T-cell (primary cell): Measurements from ENCODE around the gene CLK2. TPM values are rescaled to one million over a fixed set of nuclear protein-coding genes. Genes with fewer than 3 reads are reported as not detected.
"Not testable (repeated sequence)": the region's sequence is repeated elsewhere in the genome, so short reads cannot be mapped to it uniquely, and the experiment has no call there.

ENCODE experiments used
- ATAC-seq, 4 experiments: fragments of 200-7000 bp in 3 of 4; fragments of 150-1000 bp in 1 of 4; cut with Tn5 transposase; replicated peaks in 1 of 4; 1 replicate in 3 of 4; 2 replicates in 1 of 4; pipeline ENCODE4 v1.10.0; 2021; ENCODE audit warnings: moderate library complexity in 3 of 4, mild to moderate bottlenecking in 2 of 4, moderate number of reproducible peaks in 1 of 4
- CTCF ChIA-PET, 2 donors: fragments of 300-600 bp; sonication (Branson Sonifier 250); formaldehyde crosslinking; loops; one replicate each; lab custom pipeline; 2022; ENCODE audit warnings: antibody characterized with exemption in 2 of 2; lab: Charles Lee
- POLR2A ChIA-PET, 2 donors: fragments of 300-600 bp; sonication (Branson Sonifier 250); formaldehyde crosslinking; loops; one replicate each; lab custom pipeline; 2022; ENCODE audit warnings: antibody characterized with exemption in 2 of 2; lab: Charles Lee
- DNase-seq, 35 experiments: peaks; one replicate each; pipeline versions ENCODE4 v3.0.0 to v3.0.0-alpha.2; 2013 to 2023
- H3K27ac ChIP-seq: one replicate; pipeline ENCODE4 v1.5.1; 2013; ENCODE audit warnings: low read length
- H3K27me3 ChIP-seq, 2 experiments: replicated peaks in 1 of 2; 1 replicate in 1 of 2; 2 replicates in 1 of 2; pipeline versions ENCODE4 v1.6.1 to v1.7.0; 2013; ENCODE audit warnings: low read length in 1 of 2, mixed read lengths in 1 of 2; ENCODE audit not compliant: control insufficient read depth in 2 of 2, insufficient read depth in 2 of 2; ENCODE audit errors: extremely low read depth in 1 of 2
- H3K36me3 ChIP-seq, 2 donors: 1 replicate in 1 of 2; 2 replicates in 1 of 2; pipeline versions ENCODE4 v1.6.1 to v1.7.0; 2013; ENCODE audit warnings: low read length in 1 of 2; ENCODE audit not compliant: control insufficient read depth in 2 of 2, insufficient read depth in 1 of 2; ENCODE audit errors: extremely low read depth in 1 of 2
- H3K4me1 ChIP-seq, 2 experiments: 1 replicate in 1 of 2; 2 replicates in 1 of 2; pipeline versions ENCODE4 v1.6.1 to v1.7.0; 2013; ENCODE audit warnings: low read length in 2 of 2, mixed read lengths in 1 of 2; ENCODE audit not compliant: insufficient read depth in 2 of 2, control insufficient read depth in 1 of 2; ENCODE audit errors: extremely low read depth in 1 of 2
- H3K4me3 ChIP-seq, 2 donors: 1 replicate in 1 of 2; 2 replicates in 1 of 2; pipeline versions ENCODE4 v1.5.1 to v1.7.0; 2013; ENCODE audit warnings: mild to moderate bottlenecking in 2 of 2, low read length in 1 of 2, moderate library complexity in 1 of 2; ENCODE audit not compliant: control insufficient read depth in 1 of 2; ENCODE audit errors: extremely low read depth in 1 of 2
- H3K9me3 ChIP-seq: 2 replicates; pipeline ENCODE4 v1.7.0; 2013
- H3K27ac Mint-ChIP-seq, 2 donors: one replicate each; pipeline ENCODE4 v1.8.0; 2020 to 2021; ENCODE audit warnings: mild to moderate bottlenecking in 2 of 2, mixed read lengths in 2 of 2
- H3K27me3 Mint-ChIP-seq, 2 donors: one replicate each; pipeline ENCODE4 v1.8.0; 2021 to 2022; ENCODE audit warnings: mixed read lengths in 2 of 2
- H3K36me3 Mint-ChIP-seq: one replicate; pipeline ENCODE4 v1.8.0; 2021; ENCODE audit warnings: mixed read lengths
- H3K4me1 Mint-ChIP-seq, 3 donors: one replicate each; pipeline ENCODE4 v1.8.0; 2020 to 2022; ENCODE audit warnings: mixed read lengths in 3 of 3, mild to moderate bottlenecking in 1 of 3
- H3K4me3 Mint-ChIP-seq, 3 donors: one replicate each; pipeline ENCODE4 v1.8.0; 2020 to 2022; ENCODE audit warnings: mild to moderate bottlenecking in 3 of 3, mixed read lengths in 3 of 3, moderate library complexity in 3 of 3
- H3K9me3 Mint-ChIP-seq, 3 donors: one replicate each; pipeline ENCODE4 v1.8.0; 2020 to 2022; ENCODE audit warnings: mixed read lengths in 3 of 3
- WGBS: methylation state at CpG from one replicate; pipeline ENCODE4 v1.1.5; 2013; ENCODE audit warnings: missing lambda C conversion rate; ENCODE audit not compliant: insufficient coverage; 5-methylcytosine and 5-hydroxymethylcytosine counted together
- total RNA-seq, 35 experiments: library from RNA in 6 of 35; stranded (reverse) in 6 of 35; fragments of 120-200 nt in 1 of 35; gene quantifications; one replicate each; pipeline versions ENCODE4 v1.2.1 to v1.2.4 and lab custom pipeline; 2013 to 2026

Gene CLK2
- total RNA-seq, 5 donors from 2014 or later (not counting 1 experiment from before 2014, with no cell fraction given) = 76.4 to 123 (median 110) TPM

DNA sequence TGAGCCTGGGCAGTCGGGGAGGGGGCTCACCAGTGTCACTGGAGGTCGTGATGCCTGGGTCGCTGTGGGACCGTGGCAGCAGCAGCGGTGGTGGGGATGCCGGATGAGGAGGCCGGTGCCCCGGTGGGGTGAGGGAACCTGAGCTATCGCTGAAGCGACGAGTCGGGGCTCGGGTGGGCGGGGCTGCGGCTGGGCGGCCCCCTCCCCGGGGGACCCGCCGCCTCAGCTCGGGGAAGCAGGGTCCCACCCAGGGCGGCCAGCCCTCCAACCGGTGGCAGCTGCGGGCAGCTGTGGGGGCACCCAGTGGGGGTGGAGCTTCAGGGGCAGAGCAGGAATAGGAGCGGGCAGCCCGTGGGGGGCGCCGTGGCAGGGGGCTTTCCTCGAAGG, 23.1 kb downstream of the CLK2 start:
- H3K27me3 ChIP-seq = no peaks in the 10 kb centered on the region
- peak in 3 of 4 experiments; percentile 6 to 40 (median 13) for ATAC-seq
- POLR2A ChIA-PET = interaction anchor here in 1 of 2 donors (0.7 kb wide), 1 partner anchor 54 kb away, joined by 3 read pairs; no protein-coding TSS in a partner anchor
- CTCF ChIA-PET = interaction anchor here (0.6 to 6.5 kb wide), 22 partner anchors 11 to 342 kb away, joined by 3 to 62 read pairs (median 4); partner anchors contain the start of genes CLK2 (in 1 of the 2), FDPS (in 1 of the 2), RUSC1 (in 1 of the 2) and SCAMP3 (in 1 of the 2)
- H3K4me3 ChIP-seq = peak overlapping the region; percentile 57 to 63
- H3K36me3 ChIP-seq = no peaks in the 10 kb centered on the region
- Mint-ChIP-seq H3K9me3 (no peaks in the 10 kb centered on the region), H3K27ac (no peak overlapping the region), H3K4me3 (peak overlapping the region; percentile 57 to 63 (median 59)), H3K36me3 (no peaks in the 10 kb centered on the region), H3K4me1 (peaks cover 25 to 29% (median 26%) of the 10 kb centered on the region in 3 donors), H3K27me3 (no peaks in the 10 kb centered on the region)
- WGBS = 2% methylated on average over 14 of the region's 28 CpGs
- DNase-seq = peak in 2 of 35 experiments; percentile 8 to 19
- no peak overlapping the region for H3K27ac ChIP-seq
- H3K9me3 ChIP-seq = no peaks in the 10 kb centered on the region
- H3K4me1 ChIP-seq = peaks cover 9 to 31% of the 10 kb centered on the region in 2 experiments

DNA sequence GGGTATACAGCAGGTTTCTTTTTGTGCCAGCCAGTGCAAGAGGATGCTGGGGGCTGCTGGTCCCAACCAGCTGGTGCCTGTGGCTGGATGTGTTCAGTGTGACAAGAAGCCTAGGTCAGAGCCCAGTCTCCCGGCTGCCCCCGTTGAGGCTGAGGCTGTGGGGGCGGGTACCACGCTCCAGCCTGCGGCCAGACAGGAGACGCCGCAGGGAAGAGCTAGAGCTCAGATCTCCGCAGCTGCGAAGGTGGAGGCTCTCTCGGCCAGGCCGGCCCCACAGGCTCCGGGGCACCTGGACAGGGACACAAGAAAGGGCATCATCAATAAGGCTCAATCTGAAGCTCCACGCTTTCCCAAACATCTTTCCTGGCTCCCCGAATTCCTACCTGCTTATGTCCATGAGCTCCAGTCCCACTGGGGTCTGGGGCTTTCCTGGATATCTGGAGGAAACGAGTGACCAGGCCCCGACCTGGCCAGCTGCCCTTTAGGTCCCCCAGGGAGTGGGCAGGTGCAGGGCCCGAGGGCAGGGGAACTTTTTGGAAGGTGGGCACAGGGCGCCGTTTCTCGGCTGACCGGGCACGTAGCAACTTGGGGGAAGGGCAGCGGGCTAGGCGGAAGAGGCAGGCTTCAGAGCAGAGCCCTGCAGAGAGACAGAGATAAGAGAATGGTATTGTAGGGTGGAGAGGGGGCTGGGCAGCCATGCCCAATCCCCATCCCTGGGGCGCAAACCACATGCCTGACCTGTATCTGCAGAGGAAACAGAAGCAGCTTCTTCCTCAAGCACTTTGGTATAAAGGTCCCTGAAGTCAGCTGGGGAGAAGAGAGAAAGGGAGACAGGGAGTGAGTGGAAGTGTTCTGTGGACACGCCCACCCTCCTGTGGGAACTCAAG, 25.4 kb downstream of the CLK2 start:
- ChIA-PET CTCF (interaction anchor here (0.6 to 6.5 kb wide), 4 partner anchors 14 to 105 kb away, joined by 3 to 62 read pairs (median 4); partner anchors contain the start of genes RUSC1 (in 1 of the 2) and SCAMP3 (in 1 of the 2)), POLR2A (interaction anchor here (0.6 kb wide), 2 partner anchors 178 to 1039 kb away, joined by 3 to 4 read pairs; no protein-coding TSS in a partner anchor)
- no peak for ATAC-seq
- Mint-ChIP-seq H3K9me3 (peaks cover 0 to 4% (median 0%) of the 10 kb centered on the region in 3 donors), H3K4me1 (peaks cover 28 to 31% (median 29%) of the 10 kb centered on the region in 3 donors), H3K4me3 (no peak overlapping the region), H3K27ac (no peak overlapping the region), H3K27me3 (peaks cover 3 to 4% of the 10 kb centered on the region in 2 donors), H3K36me3 (peaks cover 4% of the 10 kb centered on the region)
- no peaks in the 10 kb centered on the region for H3K9me3 ChIP-seq
- H3K27me3 ChIP-seq = no peaks in the 10 kb centered on the region
- H3K4me1 ChIP-seq = peaks cover 13 to 33% of the 10 kb centered on the region in 2 experiments
- WGBS = 95% methylated on average over 23 of the region's 26 CpGs
- no peaks in the 10 kb centered on the region for H3K36me3 ChIP-seq
- H3K27ac ChIP-seq = no peak overlapping the region
- no peak for DNase-seq
- H3K4me3 ChIP-seq = no peak overlapping the region

- H3K4me1 ChIP-seq = peaks cover 15 to 36% of the 10 kb centered on the region in 2 experiments
- DNase-seq, H3K27me3 Mint-ChIP-seq, H3K9me3 Mint-ChIP-seq, H3K4me3 ChIP-seq, ATAC-seq, H3K27me3 ChIP-seq, H3K9me3 ChIP-seq, H3K4me3 Mint-ChIP-seq, H3K27ac ChIP-seq, H3K36me3 Mint-ChIP-seq, H3K36me3 ChIP-seq, POLR2A ChIA-PET: not testable (repeated sequence)
- Mint-ChIP-seq H3K27ac (peak overlapping the region in 1 of 2 donors; percentile 68), H3K4me1 (peaks cover 36 to 41% (median 37%) of the 10 kb centered on the region in 3 donors)
- CTCF ChIA-PET = interaction anchor here (0.6 to 6.5 kb wide), 2 partner anchors 76 to 105 kb away, joined by 3 to 62 read pairs; partner anchors contain the start of gene RUSC1 (in 1 of the 2)
- WGBS = no CpG with 5 or more reads among the region's 3 CpGs
Observed at GRCh38 chr1:155246796-155247195, 26.5 kb downstream of the CLK2 start.

DNA sequence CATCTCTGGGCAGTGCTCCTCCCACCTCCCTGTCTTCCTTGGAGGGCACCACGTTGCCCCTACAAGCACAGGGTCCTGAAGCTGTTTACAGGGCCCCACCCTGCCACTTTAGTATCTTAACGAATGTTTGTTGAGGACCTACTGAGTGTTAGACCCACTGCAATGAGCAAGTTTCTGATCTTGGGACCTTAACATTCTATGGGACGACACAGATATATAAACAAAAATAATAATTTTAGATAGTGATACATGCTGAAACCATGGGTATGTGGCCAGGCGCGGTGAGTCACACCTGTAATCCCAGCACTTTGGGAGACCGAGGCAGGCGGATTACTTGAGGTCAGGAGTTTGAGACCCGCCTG, 28.2 kb downstream of the CLK2 start:
- no peaks in the 10 kb centered on the region for H3K27me3 ChIP-seq
- no peak for ATAC-seq
- ChIA-PET CTCF (interaction anchor here in 1 of 2 donors (0.6 to 1.5 kb wide), 3 partner anchors 29 to 79 kb away, joined by 3 to 6 read pairs (median 3); no protein-coding TSS in a partner anchor), POLR2A (no interaction called here)
- peak overlapping the region; percentile 58 to 59 for H3K4me3 ChIP-seq
- peak overlapping the region; percentile 94 to 98 for H3K27ac Mint-ChIP-seq
- peak overlapping the region; percentile 76 for H3K27ac ChIP-seq
- peaks cover 0 to 4% (median 0%) of the 10 kb centered on the region in 3 donors for H3K9me3 Mint-ChIP-seq
- DNase-seq = peak in 1 of 35 experiments; percentile 12
- WGBS = no CpG with 5 or more reads among the region's 8 CpGs
- peaks cover 45 to 50% (median 45%) of the 10 kb centered on the region in 3 donors for H3K4me1 Mint-ChIP-seq
- H3K4me3 Mint-ChIP-seq = peak overlapping the region; percentile 77 to 86 (median 84)
- H3K36me3 ChIP-seq = no peaks in the 10 kb centered on the region
- H3K4me1 ChIP-seq = peaks cover 21 to 42% of the 10 kb centered on the region in 2 experiments
- H3K9me3 ChIP-seq = no peaks in the 10 kb centered on the region
- peaks cover 4% of the 10 kb centered on the region for H3K36me3 Mint-ChIP-seq
- H3K27me3 Mint-ChIP-seq = peaks cover 3 to 4% of the 10 kb centered on the region in 2 donors

GRCh38 chr1:155244368-155245162, 28.7 kb downstream of the CLK2 start:
- H3K4me1 Mint-ChIP-seq = peaks cover 45 to 52% (median 47%) of the 10 kb centered on the region in 3 donors
- peak; percentile 94 to 96 (median 96) for ATAC-seq

More at GRCh38 chr1:155244368-155245162, 28.7 kb downstream of the CLK2 start:
- Histone ChIP-seq H3K4me3 (peak overlapping the region; percentile 59 to 64), H3K27ac (peak overlapping the region; percentile 76), H3K4me1 (peaks cover 19 to 45% of the 10 kb centered on the region in 2 experiments), H3K27me3 (no peaks in the 10 kb centered on the region), H3K36me3 (peaks cover 0 to 3% of the 10 kb centered on the region in 2 donors), H3K9me3 (no peaks in the 10 kb centered on the region)
- H3K36me3 Mint-ChIP-seq = peaks cover 4% of the 10 kb centered on the region
- H3K4me3 Mint-ChIP-seq = peak overlapping the region; percentile 77 to 86 (median 84)
- peak overlapping the region; percentile 94 to 98 for H3K27ac Mint-ChIP-seq
- H3K27me3 Mint-ChIP-seq = peaks cover 3 to 4% of the 10 kb centered on the region in 2 donors
- POLR2A ChIA-PET = interaction anchor here in 1 of 2 donors (0.7 kb wide), 1 partner anchor 20 kb away, joined by 4 read pairs; no protein-coding TSS in a partner anchor
- CTCF ChIA-PET = interaction anchor here (0.6 to 1.5 kb wide), 7 partner anchors 17 to 483 kb away, joined by 3 to 7 read pairs (median 3); no protein-coding TSS in a partner anchor
- H3K9me3 Mint-ChIP-seq = peaks cover 0 to 4% (median 0%) of the 10 kb centered on the region in 3 donors
- WGBS = 3% methylated on average over 41 of the region's 53 CpGs
- peak; percentile 89 to 97 (median 93) for DNase-seq
